ENCODE results near the gene PRPF38B.
"Not testable (repeated sequence)": the region's sequence is repeated elsewhere in the genome, so short reads cannot be mapped to it uniquely, and the experiment has no call there.

The PRPF38B gene

DNA sequence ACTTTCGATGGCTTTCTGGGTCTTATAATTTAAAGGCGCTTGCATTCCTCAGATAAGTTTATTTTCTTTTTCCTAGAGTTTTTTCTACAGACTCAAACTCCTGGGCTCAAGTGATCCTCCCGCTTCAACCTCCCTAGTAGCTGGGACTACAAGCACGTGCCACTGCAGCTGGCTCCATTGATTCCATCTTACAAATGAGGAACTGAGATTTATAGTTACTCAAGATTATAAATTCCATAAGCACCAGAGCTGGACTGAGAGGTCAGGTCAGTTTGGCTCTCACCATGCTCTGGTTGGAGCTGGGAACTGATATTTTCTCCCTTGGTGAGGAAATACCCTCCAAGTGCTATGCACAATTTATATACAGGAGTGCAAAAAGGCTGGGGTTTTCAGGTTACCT lies 13.4 kb upstream of the PRPF38B start:
- no peak for DNase-seq (ENCODE audit: low read depth in 1 of 2, low spot score in 1 of 2)

DNA sequence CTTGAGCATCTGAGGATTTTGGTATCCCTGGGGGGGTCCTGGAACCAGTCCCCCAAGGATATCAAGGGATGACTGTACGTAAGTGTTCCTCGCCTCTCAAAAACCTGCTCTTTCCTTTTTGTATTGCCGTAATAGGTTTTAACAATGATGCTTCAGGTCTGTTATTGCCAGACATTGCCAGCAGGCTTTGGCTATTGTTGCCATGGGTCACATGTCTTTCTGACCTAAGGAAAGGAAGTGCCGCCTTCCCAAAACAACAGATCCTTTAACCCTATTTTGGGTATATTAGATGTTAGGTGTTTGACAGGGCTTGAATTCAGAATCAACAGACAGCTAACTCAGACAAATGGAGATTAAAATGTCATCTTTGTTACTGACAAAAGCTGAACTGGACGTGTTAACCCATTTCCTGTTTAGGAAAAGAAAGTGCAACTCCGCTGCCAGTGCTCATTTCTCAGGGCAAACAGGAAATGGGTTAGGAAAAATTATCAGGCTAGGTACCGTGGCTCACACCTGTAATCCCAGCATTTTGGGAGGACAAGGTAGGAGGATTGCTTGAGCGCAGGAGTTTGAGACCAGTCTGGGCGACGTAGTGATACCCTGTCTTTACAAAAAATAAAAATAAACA lies 12.4 kb upstream of the PRPF38B start:
- DNase-seq (ENCODE audit: low read depth in 1 of 2, low spot score in 1 of 2), result no peak

DNA sequence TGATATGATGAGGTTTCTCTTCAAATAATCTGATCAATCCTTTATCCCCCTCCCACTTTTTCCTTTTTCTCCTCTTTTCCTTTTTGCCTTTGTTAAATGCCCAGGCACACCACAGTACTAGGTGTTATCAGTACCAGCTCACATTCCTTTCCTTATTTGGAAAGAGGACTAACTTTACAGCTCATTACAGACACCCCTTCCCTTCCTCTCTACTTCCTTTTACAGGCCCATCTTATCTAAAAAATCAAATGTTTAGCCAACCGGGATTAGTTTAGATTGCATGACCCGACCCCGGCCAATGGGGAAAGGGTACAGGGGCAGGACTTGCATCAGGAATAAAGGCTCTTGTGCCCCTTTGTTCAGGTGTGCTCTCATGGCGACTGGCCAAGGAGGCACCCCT lies 10.4 kb upstream of the PRPF38B start:
- not testable (repeated sequence) for DNase-seq (ENCODE audit: low read depth in 1 of 2, low spot score in 1 of 2)

DNA sequence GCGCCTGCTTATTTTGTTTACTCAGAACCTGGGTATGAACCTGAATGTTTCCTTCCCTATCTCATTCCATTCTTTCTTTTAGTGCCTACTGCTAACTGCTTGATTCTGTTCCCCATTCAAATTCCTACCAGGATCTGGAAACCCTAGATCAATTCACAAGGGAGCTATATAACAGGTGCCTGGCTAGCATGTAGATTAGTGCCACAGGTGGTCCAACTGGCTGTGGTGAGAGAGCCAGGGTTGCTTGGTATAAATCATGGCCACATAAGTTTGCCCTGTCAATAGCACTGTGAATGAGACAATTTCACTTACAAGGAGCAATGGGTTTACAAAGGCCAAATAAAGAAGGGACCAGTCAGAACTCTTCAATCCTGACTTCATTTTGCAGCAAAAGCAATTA lies 6.6 kb upstream of the PRPF38B start:
- no peak for DNase-seq (ENCODE audit: low read depth in 1 of 2, low spot score in 1 of 2)

DNA sequence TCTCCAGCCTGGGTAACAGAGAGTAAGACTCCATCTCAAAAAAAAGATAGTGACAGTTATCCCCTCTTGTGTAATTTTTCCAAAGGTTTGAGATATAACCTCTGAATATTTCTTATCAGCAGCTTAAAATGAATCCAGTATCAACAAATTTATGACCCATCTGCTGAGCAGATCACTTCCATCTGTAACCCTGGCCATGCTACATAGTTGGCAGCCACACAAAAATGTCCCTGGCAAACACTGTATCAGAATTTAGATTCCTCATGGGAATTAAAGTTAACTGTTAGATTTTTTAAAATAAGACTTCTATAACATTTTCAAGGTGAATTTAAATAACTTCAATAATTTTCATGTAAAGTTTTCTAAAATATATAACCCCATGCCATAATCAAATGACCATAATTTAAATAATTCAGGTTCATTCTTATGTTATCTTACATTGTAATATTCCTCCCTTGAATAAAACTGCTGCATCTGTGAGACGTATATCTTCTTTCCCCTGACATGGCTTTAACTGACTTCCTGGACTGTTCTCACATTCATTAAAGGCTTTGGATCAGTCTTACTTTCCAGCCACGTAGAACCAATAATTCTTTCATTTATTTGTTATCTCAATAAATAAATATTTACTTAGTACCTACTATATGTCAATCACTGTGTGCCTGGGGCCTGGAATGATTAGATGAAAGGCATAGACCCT lies 5.3 kb upstream of the PRPF38B start:
- no peak for DNase-seq (ENCODE audit: low read depth in 1 of 2, low spot score in 1 of 2)

DNA sequence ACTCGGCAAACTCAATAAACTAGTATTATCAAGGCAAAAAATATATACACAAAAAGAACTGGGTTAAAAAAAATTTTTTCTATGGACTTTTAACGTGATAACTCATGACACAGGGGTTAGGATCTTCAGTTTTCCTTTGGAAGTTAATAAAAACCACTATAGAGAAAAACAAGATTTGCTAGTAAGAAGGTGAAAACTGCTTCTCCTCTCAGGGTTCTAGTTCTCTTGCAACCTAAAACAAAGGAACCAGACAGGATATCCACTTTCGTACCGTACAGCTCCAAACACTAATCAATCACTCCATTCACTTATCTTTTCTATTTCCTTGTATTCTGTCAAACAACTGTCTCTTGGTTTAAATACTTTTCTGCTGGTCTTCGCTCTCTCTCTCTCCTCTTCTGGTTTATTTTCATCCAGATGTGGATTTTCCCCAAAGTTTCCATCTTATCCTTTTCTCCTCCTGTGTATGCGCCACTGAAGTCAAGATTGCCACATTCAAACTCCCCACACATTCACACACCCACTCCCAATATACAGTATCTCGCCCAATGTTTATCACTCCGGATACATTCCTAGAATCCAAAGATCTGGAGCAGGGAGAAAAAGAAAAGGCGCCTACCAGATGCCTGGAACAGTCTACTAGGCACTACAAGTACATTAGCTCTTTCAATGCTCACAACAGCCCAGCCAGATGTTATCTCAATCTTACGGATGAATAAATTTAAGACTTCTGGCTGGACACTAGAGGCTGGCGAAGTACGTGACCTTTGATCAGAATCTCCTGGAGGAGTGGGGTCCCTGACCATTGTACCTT lies 775 bp upstream of the PRPF38B start:
- no peak for DNase-seq (ENCODE audit: low read depth in 1 of 2, low spot score in 1 of 2)

DNA sequence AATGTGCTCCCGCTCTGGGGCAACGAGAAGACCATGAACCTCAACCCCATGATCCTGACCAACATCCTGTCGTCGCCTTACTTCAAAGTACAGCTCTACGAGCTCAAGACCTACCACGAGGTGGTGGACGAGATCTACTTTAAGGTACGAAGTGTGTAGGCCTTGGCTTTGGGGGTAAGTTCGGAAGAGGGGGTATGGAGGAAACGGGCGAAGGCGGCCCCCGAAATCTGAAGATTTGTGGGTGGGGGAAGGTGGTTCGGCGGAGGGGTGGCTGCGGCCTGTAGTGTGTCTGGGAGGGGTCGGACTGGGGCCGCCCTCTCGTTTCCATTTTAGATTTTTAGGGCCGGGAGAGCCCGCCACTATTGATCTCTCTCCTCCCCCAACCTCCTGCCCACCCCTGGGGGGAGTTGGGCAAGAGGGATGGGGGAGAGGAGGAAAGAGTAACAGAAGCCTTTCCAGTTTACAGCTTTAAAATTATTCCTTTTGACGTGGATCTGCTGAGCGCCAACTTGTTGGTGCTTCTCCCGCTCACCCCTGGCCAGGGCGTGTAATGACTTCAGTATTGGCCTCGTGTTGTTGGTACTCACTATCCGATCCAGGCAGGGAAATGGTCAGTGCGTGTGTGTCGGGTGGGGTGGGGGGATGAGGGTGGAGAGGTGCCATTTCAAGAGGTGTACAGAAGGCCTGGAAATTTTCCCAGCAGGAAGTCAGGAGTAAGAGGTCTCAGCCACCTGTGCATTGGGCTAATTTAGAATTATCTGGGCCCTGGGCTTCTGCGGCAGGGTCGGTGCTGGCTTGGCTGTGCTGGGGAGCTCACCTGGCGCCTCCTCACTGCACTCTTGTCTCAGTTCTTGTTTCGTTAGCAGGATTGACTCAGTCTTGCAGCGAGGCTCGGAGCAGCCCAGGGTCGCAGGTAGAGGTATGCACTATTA lies 880 bp downstream of the PRPF38B start:
- DNase-seq (ENCODE audit: low read depth in 1 of 2, low spot score in 1 of 2), result peak; percentile 41 to 59

DNA sequence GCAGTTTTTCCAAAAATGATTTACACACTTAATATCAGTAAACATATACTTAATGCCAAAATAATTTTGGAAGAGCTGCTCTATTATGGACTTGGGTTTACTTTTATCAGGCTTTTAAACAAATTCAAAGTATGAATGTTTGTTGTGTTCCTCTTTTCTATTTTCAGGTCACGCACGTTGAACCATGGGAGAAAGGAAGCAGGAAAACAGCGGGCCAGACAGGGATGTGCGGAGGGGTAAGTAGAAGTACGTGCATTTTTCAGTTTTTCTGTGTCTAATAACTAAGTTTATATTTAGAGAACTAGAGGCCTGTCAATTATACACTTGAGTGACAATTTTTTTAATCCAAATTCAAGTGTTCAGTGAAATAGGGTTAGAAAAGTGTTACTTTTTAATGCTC lies 3.4 kb downstream of the PRPF38B start:
- no peak for DNase-seq (ENCODE audit: low read depth in 1 of 2, low spot score in 1 of 2)

DNA sequence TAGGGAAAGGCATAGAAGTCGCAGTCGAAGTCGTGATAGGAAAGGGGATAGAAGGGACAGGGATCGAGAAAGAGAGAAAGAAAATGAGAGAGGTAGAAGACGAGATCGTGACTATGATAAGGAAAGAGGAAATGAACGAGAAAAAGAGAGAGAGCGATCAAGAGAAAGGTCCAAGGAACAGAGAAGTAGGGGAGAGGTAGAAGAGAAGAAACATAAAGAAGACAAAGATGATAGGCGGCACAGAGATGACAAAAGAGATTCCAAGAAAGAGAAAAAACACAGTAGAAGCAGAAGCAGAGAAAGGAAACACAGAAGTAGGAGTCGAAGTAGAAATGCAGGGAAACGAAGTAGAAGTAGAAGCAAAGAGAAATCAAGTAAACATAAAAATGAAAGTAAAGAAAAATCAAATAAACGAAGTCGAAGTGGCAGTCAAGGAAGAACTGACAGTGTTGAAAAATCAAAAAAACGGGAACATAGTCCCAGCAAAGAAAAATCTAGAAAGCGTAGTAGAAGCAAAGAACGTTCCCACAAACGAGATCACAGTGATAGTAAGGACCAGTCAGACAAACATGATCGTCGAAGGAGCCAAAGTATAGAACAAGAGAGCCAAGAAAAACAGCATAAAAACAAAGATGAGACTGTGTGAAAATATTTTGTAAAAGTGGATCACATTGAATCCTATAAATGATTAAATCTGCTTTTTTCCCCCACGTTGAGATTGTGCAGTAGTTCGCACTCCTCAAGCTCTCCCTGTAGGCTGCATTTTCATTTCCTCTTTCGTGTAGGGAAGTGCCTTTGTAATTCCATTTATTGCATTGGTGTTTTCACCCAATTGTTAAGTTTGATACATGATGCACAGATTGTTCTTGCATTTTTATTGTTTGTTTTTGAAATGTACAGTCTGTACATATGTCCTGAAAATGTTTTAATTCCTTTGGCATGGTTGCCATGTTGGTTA lies 7.5 kb downstream of the PRPF38B start:
- DNase-seq (ENCODE audit: low read depth in 1 of 2, low spot score in 1 of 2), result no peak

DNA sequence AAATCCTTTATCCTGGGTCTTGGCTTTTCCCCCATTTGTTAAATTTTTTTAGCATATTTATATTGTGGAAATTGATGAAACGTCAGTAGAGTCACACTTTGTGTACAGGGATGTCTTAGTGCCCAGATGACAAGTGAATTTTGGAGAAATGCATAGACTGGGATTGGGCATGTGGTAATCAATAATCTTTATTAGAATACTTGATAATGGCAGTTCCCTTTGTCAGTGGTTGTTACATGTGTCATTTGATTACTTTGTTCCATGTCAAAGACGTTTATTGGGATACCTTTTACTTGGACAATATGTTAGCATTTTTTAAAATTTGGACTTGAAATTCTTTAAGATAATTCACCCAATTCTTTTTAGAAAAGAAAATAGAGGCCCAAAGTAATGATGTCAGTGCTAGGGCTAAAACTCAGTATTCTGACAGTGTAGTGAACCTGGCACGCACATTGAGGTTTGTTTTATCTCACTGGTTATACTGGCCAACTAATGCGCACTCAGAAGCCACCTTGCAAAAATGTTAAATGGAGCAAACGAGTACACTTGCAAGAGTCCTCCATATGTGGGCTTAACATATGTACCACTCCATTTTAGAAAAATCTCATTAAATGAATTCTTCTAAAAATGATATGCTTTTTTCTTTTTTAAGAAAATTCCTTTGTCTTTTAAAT lies 9.2 kb downstream of the PRPF38B start:
- no peak for DNase-seq (ENCODE audit: low read depth in 1 of 2, low spot score in 1 of 2)

DNA sequence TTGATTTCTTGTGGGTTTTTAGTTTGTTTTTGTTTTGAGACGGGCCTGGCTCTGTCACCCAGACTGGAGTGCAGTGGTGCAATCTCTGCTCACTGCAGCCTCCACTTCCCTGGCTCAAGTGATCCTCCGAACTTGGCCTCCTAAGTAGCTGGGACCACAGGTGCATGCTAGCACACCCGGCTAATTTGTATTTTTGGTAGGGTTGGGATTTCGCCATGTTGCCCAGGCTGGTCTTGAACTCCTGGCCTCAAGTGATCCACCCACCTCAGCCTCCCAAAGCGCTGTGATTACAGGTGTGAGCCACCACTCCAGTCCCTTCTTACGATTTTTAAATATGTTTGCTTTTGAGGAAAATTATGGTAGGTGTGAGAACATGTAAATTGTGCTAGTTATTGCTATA lies 10.0 kb downstream of the PRPF38B start:
- not testable (repeated sequence) for DNase-seq (ENCODE audit: low read depth in 1 of 2, low spot score in 1 of 2)

DNA sequence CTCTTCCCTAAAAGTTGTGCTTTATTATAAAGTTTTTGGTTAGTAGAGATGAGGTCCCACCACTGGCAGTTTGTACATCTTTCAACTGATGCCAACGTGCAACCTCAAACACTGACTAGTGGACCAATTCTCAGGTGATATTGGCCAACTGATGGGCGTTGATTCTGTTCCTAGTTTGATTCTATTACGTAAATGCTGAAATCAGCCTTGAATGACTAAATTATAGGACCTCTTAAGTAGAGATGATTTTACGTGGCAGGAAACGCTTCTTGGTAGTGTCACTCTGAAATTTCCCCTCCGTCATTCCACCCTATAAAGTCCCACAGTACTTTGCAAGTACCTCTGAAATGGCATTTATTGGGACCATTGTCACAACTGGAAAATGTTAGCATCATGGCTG lies 11.8 kb downstream of the PRPF38B start:
- DNase-seq (ENCODE audit: low read depth in 1 of 2, low spot score in 1 of 2), result no peak

DNA sequence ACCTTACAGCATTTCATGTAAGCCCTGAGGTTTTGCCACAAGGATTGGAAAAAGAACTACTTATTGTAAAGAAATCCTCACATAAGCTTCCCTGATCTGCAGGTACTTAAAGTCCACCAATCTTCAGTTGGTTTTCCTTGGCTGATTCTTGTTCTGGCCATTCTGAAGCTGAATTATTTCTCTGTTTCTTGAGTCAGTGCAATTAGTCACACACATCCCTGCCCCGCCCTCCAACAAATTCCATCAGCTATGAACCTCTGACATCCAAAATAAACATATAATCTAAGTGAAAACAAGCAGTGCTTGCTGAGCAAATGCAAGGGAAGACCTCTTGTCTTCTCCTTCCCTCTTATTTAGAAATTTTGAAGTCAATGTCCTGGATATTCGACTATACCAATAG lies 12.4 kb downstream of the PRPF38B start:
- no peak for DNase-seq (ENCODE audit: low read depth in 1 of 2, low spot score in 1 of 2)

DNA sequence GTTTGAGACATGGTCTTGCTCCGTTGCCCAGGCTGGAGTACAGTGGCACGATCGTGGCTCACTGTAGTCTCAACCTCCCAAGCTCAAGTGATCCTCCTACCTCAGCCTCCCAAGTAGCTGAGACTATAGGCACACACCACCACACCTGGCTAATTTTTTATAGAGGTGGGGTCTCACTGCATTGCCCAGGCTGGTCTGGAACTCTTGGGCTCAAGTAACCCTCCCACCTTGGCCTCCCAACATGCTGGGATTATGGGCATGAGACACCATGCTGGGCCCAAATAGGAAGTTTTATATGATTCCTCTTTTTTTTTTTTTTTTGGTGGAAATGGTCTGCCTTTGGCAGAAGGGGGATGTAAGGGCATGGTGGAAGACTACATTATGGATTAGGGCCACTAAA lies 14.5 kb downstream of the PRPF38B start:
- no peak for DNase-seq (ENCODE audit: low read depth in 1 of 2, low spot score in 1 of 2)

DNA sequence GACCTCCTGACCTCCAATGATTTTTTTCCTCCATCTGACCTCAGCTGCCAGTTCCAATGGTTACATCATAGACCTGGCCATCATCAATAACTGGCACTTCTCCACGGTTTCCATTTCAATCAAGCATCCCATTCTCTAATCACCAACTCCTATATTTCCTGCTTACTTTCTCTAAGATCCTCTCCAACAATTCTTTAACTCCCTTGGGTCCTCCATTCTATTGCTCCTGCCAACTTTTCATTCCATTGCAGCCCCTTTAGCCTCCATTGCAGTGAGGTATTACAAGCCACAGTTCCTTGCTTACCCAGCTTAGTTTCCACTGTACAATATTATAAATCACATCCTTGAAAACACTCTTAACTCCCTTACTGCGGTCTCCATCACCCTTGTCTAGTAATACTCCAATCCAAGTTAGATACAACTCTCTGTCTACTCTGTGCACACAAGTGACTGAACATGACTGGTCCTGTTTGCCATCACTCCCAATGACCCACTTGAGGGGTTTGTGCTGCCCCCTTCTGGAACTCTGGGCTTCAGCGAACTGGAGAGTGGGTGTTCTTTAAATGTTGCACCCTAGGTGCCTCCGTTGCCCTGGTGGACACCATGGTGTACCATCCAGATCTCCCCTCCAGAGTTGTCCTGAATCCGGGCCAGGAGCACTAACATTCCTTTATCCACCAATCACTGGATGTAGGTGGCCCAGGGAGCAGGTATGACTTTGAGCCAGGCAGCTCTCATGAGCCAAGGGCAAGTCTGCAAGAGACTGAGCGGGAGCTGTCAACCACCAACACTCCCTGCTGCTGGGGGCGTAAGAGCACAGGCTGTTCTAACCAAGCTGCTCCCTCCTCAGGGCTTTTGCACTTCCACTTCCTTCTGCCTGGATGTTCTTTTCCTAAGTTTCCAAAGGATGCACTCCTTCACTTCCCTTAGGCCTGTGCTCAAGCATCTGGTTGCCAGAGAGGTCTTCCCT lies 16.9 kb downstream of the PRPF38B start:
- peak; percentile 14 to 34 for DNase-seq (ENCODE audit: low read depth in 1 of 2, low spot score in 1 of 2)

DNA sequence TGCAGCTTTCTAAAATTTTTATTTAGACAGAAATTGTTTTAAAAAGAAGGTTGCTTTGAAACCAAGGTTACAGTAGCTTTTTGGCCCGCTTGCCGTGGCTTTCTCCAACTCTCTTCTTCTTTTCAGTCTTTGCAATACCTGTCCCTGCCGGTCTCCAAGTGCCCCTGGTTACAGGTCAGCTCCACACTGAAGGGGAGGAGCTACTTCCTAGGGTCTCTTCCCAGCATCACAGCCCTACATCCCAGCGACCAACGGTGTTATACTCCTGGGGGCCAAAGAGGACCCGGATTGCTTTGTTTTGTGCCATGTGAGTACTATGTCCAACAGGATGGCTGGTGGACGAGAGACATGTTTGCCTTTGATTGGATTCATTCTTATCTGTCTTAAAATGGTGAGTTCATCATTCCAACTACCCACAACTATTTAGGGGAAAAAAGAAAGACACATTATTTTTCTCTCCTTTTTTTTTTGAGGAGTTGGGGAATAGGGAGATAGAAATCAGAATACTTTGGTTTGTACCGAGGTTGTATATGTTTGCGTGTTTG lies 20.6 kb downstream of the PRPF38B start, which contains the start of gene FNDC7:
Gene FNDC7, plus strand, starts transcription at position 303 of the 545 bp plus-strand sequence. Its CDS starts 26 bp downstream, at position 329.
- no peak for DNase-seq (ENCODE audit: low read depth in 1 of 2, low spot score in 1 of 2)

DNA sequence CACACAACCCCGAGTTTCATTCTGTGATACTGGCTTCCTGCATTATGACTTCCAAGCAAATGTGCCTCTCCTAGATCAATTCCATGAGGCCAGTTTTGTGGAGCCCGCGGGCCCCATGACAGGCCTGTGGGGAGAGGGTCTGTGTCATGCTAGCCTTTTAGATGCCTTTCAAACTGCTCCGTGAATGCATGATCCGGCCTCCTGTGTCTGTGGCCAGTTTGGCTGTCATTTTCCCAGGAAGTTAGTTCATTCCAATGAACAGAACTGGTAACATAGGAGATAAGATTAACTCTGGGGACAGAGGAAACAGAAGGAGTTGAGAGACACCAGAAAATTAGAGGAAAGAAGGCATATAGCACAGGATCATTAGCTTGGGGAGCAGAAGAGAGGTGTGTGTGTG lies 23.8 kb downstream of the PRPF38B start:
- DNase-seq (ENCODE audit: low read depth in 1 of 2, low spot score in 1 of 2), result no peak
